ENCODE measurements around the gene BSDC1.

The BSDC1 gene

GRCh38 chr1:32421775-32422174 is 27.5 kb upstream of the BSDC1 start:
- no peak overlapping the region for H3K4me3 ChIP-seq (ENCODE audit: low read depth, low read length)
- no peak for DNase-seq (ENCODE audit: low read depth)
- TF ChIP-seq CTCF (IDR thresholded peaks at IDR 0.05; ENCODE audit: low read depth, low read length, missing control alignments): no peak

- no peak for DNase-seq (ENCODE audit: low read depth)
- no peak overlapping the region for H3K4me3 ChIP-seq (ENCODE audit: low read depth, low read length)
Measured at GRCh38 chr1:32414186-32414886, 20.1 kb upstream of the BSDC1 start.

GRCh38 chr1:32413507-32414185 is 19.4 kb upstream of the BSDC1 start:
- TF ChIP-seq CTCF (IDR thresholded peaks at IDR 0.05; ENCODE audit: low read depth, low read length, missing control alignments): peak; percentile 93
- DNase-seq (ENCODE audit: low read depth): peak; percentile 65
- H3K4me3 ChIP-seq (ENCODE audit: low read depth, low read length): no peak overlapping the region

More at GRCh38 chr1:32414186-32414886, 20.1 kb upstream of the BSDC1 start:
- no peak for TF ChIP-seq CTCF (IDR thresholded peaks at IDR 0.05; ENCODE audit: low read depth, low read length, missing control alignments)

DNA sequence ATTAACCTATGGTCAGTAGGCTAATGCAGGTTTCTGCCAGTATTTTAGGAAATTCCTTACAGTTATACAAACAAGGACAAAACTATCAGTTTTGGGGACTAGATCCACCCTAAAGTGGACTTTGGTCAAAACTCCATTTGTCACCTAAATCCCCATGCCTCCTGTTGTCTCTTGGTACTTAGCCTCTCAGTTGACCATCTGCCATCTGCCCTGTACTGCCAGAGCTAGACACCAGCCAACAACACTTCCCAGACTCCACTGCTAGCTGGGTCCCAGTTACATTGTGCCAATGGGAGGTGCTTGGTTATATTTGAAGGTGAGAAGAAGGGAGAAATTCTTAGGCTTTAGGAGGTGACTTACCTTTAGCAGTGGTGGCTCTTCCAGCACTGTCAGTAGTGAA is 17.0 kb upstream of the BSDC1 start:
- H3K4me3 ChIP-seq (ENCODE audit: low read depth, low read length): no peak overlapping the region
- no peak for TF ChIP-seq CTCF (IDR thresholded peaks at IDR 0.05; ENCODE audit: low read depth, low read length, missing control alignments)
- no peak for DNase-seq (ENCODE audit: low read depth)

DNA sequence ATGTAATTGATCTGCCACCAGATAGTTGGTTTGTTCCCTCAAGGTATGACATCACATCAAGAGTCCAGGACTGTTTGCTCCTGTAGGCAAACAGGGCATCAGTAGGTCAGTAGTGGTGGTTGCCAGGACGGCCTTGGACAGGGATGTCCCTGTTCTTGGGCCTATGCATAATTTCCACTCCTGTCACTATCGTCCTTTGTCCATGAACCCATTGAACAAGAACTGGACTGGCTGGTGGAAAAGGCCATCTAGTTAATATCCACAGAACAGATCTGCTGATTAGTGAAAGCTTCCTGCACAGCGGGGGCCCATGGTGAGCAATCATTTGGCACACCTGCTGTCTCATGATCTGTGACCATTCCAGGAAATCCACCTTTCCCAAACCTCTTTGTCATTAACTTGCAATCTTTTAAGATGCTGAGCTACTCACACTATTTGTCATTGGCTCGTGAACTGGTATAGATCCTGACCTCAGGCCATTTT is 12.4 kb upstream of the BSDC1 start:
- no peak overlapping the region for H3K4me3 ChIP-seq (ENCODE audit: low read depth, low read length)
- TF ChIP-seq CTCF (IDR thresholded peaks at IDR 0.05; ENCODE audit: low read depth, low read length, missing control alignments): no peak
- no peak for DNase-seq (ENCODE audit: low read depth)

- TF ChIP-seq CTCF (IDR thresholded peaks at IDR 0.05; ENCODE audit: low read depth, low read length, missing control alignments): no peak
- DNase-seq (ENCODE audit: low read depth): no peak
- H3K4me3 ChIP-seq (ENCODE audit: low read depth, low read length): no peak overlapping the region
Measured at GRCh38 chr1:32405672-32406467, 11.6 kb upstream of the BSDC1 start.
